NB4 (cell line): ENCODE measurements around the gene LRBA.
"Not testable (repeated sequence)": the region's sequence is repeated elsewhere in the genome, so short reads cannot be mapped to it uniquely, and the experiment has no call there.

ENCODE experiments used
- DNase-seq: peaks from one replicate; pipeline ENCODE4 v3.0.0; 2010; ENCODE audit warnings: low read depth
- H3K4me3 ChIP-seq: one replicate; pipeline ENCODE4 v1.5.1; 2011; ENCODE audit warnings: mild to moderate bottlenecking, low read depth, low read length, moderate library complexity
- CTCF ChIP-seq: IDR thresholded peaks from one replicate; pipeline ENCODE4 v1.5.1; 2012; ENCODE audit warnings: low read depth, low read length
- MAX ChIP-seq: IDR thresholded peaks from 2 replicates; pipeline ENCODE4 v1.6.1; 2011; ENCODE audit warnings: low read depth, low read length
- MYC ChIP-seq: IDR thresholded peaks from 2 replicates; pipeline ENCODE4 v1.6.1; 2011; ENCODE audit warnings: low read depth, low read length
- POLR2A ChIP-seq: IDR thresholded peaks from 2 replicates; pipeline ENCODE4 v1.6.1; 2011; ENCODE audit warnings: mild to moderate bottlenecking; ENCODE audit not compliant: insufficient read length; ENCODE audit errors: extremely low read depth

The LRBA gene

GRCh38 chr4:150395872-150396271 lies 619.2 kb downstream of the LRBA start:
- TF ChIP-seq POLR2A (no peak), CTCF (no peak), MYC (no peak), MAX (no peak)
- DNase-seq: no peak
- H3K4me3 ChIP-seq: no peak overlapping the region

GRCh38 chr4:150394046-150394445 lies 621.0 kb downstream of the LRBA start:
- H3K4me3 ChIP-seq: no peak overlapping the region
- no peak for DNase-seq
- TF ChIP-seq MAX (no peak), MYC (no peak), CTCF (no peak), POLR2A (no peak)

- DNase-seq: no peak
- TF ChIP-seq CTCF (no peak), POLR2A (no peak), MYC (no peak), MAX (no peak)
- H3K4me3 ChIP-seq: no peak overlapping the region
These were observed 624.0 kb downstream of the LRBA start for GRCh38 chr4:150391052-150391451.

- TF ChIP-seq POLR2A (no peak), MAX (no peak), MYC (no peak), CTCF (no peak)
- no peak for DNase-seq
- no peak overlapping the region for H3K4me3 ChIP-seq
These were observed 624.6 kb downstream of the LRBA start for GRCh38 chr4:150390531-150390910.

GRCh38 chr4:150389896-150390530 lies 625.1 kb downstream of the LRBA start:
- no peak overlapping the region for H3K4me3 ChIP-seq
- TF ChIP-seq POLR2A (no peak), MAX (no peak), CTCF (no peak), MYC (no peak)
- DNase-seq: no peak

- H3K4me3 ChIP-seq: no peak overlapping the region
- peak; percentile 36 for DNase-seq
- TF ChIP-seq MAX (no peak), MYC (no peak), CTCF (no peak), POLR2A (no peak)
These were observed 627.1 kb downstream of the LRBA start for GRCh38 chr4:150387981-150388380.

GRCh38 chr4:150386415-150386814 lies 628.7 kb downstream of the LRBA start:
- DNase-seq, H3K4me3 ChIP-seq: not testable (repeated sequence)
